CD4-positive, alpha-beta T cell treated with Interleukin-21 for 1 hour (primary cell): Measurements from ENCODE around the gene IZUMO1.

Experiments used
- DNase-seq: peaks from one replicate; pipeline ENCODE4 v3.0.0-alpha.2; 2020

The IZUMO1 gene

GRCh38 chr19:48756686-48757085, 10.0 kb upstream of the IZUMO1 start:
- DNase-seq = no peak

- DNase-seq = no peak
Measured at GRCh38 chr19:48756212-48756611, 9.5 kb upstream of the IZUMO1 start.

- no peak for DNase-seq
Measured at GRCh38 chr19:48755787-48756186, 9.1 kb upstream of the IZUMO1 start.

GRCh38 chr19:48755084-48755641, 8.5 kb upstream of the IZUMO1 start, which contains the start of gene FGF21:
TSS of gene FGF21 (plus strand) at chr19:48755524. CDS start at chr19:48756237, 713 bp downstream.
- no peak for DNase-seq

GRCh38 chr19:48752496-48753365, 6.0 kb upstream of the IZUMO1 start, which contains the start of gene FUT1:
TSS of gene FUT1 (minus strand) at chr19:48752641. CDS start at chr19:48751281, 1,360 bp downstream.
- peak; percentile 47 for DNase-seq

GRCh38 chr19:48751845-48752495, 5.3 kb upstream of the IZUMO1 start:
- no peak for DNase-seq

- DNase-seq = no peak
Measured at GRCh38 chr19:48750771-48751504, 4.2 kb upstream of the IZUMO1 start.

- DNase-seq = no peak
Measured at GRCh38 chr19:48750351-48750750, 3.6 kb upstream of the IZUMO1 start.

GRCh38 chr19:48749571-48750198, 3.0 kb upstream of the IZUMO1 start:
- DNase-seq = no peak

GRCh38 chr19:48746110-48746509, 599 bp downstream of the IZUMO1 start:
- no peak for DNase-seq

- peak; percentile 75 for DNase-seq
Measured at GRCh38 chr19:48745208-48745995, 1.3 kb downstream of the IZUMO1 start.

- DNase-seq = no peak
Measured at GRCh38 chr19:48742096-48742495, 4.6 kb downstream of the IZUMO1 start.

GRCh38 chr19:48741129-48741999, 5.3 kb downstream of the IZUMO1 start:
- peak; percentile 28 for DNase-seq

GRCh38 chr19:48740164-48740972, 6.3 kb downstream of the IZUMO1 start, which contains the start of gene RASIP1:
TSS of gene RASIP1 (minus strand) at chr19:48740610. CDS start at chr19:48740282, 328 bp downstream.
- DNase-seq = no peak

- DNase-seq = no peak
Measured at GRCh38 chr19:48739404-48740163, 7.1 kb downstream of the IZUMO1 start.

- peak; percentile 93 for DNase-seq
Measured at GRCh38 chr19:48738557-48739403, 7.9 kb downstream of the IZUMO1 start.

GRCh38 chr19:48737360-48737998, 9.2 kb downstream of the IZUMO1 start:
- peak; percentile 30 for DNase-seq
